ENCODE results near the gene GTF2IRD1.
"Not testable (repeated sequence)": the region's sequence is repeated elsewhere in the genome, so short reads cannot be mapped to it uniquely, and the experiment has no call there.

The GTF2IRD1 gene

DNA sequence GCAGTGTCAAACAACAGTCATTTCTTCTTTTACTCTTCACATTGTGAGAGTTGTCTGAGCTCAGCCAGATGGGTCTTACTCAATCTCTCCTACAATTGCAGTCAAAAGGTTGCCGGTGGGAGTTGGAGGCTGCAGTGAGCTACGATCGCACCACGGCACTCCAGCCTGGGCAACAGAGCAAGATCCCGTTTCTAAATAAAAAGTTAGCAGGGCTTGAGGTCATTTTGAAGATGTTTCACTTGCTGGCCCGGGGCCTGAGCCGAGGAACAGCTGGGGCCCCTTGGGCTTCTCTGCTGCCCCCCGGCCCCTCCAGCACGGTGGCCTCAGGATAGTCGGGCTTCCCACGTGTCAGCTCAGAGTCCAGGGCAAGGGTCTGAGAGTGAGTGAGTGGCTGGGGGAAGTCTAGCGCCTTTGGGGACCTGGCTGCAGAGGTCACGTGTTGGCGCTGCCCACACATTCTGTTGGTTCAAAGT lies 40.4 kb downstream of the GTF2IRD1 start:
- no peak for DNase-seq

DNA sequence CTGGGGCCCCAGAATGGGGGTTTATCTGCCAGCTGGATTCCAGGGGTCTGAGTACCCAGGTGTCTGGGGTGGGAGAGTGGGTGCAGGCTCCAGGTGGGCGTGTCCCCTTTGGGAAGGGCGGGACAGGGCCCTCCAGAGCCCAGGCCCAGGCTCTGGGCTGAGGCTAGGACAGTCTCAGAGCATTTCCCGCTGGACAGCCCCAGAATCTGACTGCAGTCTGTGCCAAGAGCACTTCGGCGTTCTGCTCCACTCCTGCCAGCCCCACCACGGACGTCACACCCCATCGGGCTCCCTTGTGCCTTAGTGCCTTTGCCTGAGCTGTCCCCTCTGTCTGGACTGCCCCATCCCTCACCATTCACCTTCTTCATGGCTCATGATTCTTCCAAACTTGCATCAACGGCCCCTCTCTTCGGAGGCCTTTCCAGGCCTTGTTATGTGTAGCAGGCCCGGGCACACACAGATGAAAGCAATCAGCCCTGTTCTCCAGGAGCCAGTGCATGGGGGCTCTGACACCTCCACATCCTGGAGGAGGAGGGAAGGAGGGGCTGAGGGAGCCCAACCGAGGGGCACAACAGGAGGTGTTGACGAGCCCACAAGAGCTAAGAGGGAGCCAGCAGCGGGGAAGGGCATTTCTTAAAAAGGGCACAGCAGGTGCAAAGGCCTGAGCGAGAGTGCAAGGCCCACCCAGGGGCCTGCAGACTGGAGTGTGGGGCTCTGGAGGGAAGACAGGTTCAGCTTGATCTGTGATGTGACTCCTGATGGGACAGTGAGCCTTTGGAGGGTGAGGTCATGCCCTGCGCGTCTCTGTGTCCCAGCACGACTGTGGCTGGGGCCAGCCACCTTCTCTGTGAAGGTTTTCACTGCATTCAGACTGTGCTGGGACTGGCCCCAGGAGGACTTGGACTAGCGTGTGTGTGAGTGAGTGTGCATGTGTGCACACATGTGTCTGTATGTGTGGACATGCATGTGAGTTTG lies 41.7 kb downstream of the GTF2IRD1 start:
- no peak for DNase-seq

DNA sequence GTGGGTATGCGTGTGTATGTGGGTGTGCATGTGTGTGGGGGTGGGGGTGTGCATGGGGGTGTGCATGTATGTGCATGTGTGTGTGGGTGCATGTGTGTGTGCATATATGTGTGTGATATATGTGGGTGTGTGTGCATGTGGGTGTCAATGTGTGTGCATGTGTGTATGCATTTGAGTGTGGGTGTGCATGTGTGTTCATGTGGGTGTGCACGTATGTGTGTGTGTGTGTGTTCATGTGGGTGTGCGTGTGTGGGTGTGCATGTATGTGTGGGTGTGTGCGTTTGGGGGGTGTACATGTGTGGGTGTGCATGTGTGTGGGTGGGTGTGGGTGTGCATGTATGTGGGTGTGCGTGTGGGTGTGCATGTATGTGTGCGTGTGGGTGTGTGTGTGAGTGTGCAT lies 42.6 kb downstream of the GTF2IRD1 start:
- DNase-seq = no peak

- DNase-seq = not testable (repeated sequence)
These were observed 43.1 kb downstream of the GTF2IRD1 start for GRCh38 chr7:74496773-74497172.

DNA sequence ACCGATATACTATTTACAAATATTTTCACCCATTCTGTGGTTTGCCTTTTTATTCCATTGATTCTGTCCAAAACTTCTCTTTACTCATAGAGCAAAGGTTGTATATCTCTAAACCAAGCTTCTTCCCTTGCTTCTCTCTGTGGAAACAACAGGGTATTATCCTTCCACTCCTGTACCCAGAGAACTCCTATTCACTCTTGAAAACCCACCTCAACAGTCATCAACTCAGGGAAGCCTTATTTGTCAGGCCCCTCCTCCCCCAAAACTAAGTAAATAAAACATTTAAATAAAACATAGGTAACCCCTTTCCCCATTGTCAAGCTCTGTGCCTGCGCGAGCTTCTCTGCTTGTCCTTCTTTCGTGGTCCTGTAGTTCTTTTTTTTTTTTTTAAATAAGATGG lies 44.6 kb downstream of the GTF2IRD1 start:
- DNase-seq = no peak

DNA sequence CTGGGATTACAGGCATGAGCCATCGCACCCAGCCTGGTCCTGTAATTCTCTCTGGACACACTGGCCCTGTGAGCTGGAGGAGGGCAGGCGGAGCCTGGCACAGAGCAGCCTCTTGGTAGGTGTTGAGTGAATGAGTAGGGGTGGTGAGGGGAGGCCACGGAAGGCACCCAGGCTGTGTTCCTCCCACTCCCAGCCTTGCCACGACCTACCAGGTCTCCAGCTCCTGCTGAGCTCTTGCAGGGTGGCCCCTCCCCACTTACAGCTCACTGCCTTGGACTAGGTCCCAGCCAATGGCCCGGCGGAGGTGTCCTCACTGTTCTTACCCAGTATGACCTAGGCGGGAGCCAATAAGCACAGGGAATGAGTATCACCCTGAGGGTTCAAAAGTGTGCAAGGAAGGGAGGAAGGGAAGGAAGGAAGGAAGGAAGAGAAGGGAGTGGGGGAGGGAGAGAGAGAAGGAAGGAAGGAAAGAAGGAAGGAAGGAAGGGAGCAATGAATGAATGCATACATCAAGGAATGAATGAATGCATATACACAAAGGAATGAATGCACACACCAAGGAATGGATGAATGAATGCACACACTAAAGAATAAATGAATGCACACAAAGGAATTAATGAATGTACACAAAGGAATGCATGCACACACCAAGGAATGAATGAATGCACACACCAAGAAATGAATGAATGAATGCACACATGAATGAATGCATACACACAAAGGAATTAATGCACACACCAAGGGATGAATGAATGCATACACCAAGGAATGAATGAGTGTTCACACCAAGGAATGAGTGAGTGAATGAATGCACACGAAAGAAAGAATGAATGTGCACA lies 45.5 kb downstream of the GTF2IRD1 start:
- no peak for DNase-seq

GRCh38 chr7:74499835-74500388 lies 46.2 kb downstream of the GTF2IRD1 start:
- DNase-seq = no peak

DNA sequence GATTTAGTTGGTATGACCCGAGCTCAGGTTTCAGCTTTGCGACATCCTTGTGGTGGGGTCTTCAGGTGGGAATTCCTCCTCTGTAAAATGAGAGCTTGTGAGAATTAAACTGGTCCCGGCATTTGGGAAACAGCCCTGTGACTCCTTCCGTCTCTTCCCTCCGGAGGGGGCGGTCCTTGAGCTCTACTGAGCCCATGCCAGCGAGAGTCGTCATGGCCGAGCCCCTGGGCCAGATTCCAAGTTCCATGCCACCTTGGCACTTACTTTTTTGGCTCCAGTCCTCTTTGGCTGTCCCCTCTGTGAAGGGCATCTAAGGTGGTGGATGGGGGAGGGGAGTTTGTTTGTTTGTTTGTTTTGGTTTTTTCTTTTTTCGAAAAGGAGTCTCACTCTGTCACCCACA lies 47.6 kb downstream of the GTF2IRD1 start:
- DNase-seq = no peak

DNA sequence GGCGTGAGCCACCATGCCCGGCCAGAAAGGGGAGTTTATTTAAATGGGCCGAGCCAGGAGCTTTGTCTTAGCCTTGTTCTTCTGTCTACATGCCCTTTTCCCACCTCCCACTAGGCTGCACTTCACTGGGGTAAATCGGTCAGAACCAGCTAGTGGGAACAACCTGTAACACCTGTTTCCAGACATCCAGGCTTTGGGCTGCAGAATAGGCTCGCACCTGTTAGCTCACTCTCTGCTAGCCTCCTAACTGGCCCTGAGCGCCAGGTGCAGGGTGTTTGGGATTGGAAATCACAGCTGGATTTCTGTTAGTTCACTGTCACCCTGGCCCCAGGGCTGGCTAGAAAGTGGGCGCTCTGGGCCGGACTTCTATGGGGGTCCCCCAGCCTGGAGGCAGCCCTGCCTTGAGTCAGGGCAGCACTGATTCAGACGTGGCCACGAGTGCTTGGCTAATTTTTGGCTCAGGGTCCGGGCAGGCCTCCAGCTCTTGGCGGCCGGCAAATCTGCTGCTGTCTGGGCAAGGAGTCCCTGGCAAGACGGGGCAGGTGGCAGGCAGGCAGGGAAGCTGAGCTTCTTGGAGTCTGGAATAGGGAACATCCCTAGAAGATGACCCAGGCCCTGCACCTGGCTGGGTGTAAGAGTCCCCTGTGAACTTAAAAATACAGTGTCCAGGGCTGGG lies 48.6 kb downstream of the GTF2IRD1 start:
- no peak for DNase-seq

GRCh38 chr7:74503061-74503460 lies 49.4 kb downstream of the GTF2IRD1 start:
- DNase-seq = no peak

DNA sequence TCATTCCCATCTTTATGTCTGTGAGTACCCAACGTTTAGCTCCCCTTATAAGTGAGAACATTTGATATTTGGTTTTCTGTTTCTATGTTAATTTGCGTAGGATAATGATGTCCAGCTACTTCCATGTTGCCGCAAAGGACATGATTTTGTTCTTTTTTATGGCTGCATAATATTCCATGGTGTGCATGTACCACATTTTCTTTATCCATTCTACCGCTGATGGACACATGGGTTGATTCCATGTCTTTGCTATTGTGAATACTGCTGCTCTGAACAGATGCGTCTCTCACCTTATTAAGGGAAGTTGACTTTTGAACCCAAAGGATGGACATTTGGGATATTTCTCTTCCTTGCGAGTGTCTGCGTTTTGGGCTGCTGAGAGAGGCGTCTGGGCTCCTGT lies 50.2 kb downstream of the GTF2IRD1 start:
- DNase-seq = no peak

- no peak for DNase-seq
These were observed 52.0 kb downstream of the GTF2IRD1 start for GRCh38 chr7:74505471-74506324.

DNA sequence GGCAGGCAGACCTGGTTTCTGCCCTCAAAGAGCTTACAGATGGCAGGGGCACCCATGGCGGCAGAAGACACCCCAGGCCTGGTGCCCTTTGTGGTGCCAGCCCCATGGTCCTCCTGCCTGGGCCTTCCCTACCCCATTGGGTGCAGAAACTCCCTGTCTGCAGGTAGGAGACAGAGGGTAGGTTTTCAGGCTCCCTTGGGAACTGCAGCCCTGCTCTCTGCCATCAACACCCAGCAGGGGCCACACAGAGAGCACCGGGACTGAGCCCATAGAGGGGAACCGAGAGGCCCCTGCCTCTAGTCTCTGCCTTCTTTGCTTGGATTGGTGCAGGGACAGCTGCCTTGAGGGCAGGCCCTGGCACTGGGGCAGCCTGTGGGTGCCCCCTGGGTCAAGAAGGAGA lies 52.6 kb downstream of the GTF2IRD1 start:
- DNase-seq = no peak

- DNase-seq = no peak
These were observed 54.0 kb downstream of the GTF2IRD1 start for GRCh38 chr7:74507538-74508319.

- DNase-seq = not testable (repeated sequence)
These were observed 55.7 kb downstream of the GTF2IRD1 start for GRCh38 chr7:74509453-74509852.

DNA sequence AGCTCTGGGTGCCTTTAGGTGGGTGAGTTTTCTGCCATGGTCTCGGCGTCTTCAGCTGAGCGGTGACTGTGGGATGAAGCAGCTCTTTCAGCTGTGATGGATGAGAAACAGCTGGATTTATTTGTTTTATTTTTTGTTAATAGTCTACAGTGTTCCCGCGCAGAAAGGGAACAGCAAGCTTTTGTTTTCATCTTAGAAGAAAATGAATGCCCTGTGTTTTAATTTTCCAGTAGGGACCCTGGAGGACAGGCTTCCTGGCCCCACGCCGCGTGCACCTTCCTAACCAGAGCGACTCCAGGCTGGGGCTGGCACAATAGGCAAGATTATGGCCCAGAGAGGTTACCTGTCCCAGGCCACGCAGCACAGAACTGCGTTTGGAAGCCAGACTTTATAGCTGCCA lies 57.6 kb downstream of the GTF2IRD1 start:
- DNase-seq = no peak

DNA sequence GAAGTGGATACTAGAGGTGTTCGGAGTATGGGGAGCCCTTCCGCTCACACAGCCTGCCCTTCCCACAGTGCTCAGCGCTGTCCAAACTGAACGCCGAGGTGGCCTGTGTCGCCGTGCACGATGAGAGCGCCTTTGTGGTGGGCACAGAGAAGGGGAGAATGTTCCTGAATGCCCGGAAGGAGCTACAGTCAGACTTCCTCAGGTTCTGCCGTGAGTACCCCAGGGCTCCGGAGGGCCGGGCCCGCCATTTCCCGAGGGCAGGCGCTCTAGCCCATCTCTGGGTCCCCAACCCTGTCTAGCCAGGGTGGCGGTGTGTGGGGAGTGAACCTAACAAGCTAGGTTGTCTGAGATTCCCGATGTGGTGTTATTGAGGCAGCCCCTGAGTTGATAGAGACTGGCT lies 59.1 kb downstream of the GTF2IRD1 start:
- DNase-seq = no peak

DNA sequence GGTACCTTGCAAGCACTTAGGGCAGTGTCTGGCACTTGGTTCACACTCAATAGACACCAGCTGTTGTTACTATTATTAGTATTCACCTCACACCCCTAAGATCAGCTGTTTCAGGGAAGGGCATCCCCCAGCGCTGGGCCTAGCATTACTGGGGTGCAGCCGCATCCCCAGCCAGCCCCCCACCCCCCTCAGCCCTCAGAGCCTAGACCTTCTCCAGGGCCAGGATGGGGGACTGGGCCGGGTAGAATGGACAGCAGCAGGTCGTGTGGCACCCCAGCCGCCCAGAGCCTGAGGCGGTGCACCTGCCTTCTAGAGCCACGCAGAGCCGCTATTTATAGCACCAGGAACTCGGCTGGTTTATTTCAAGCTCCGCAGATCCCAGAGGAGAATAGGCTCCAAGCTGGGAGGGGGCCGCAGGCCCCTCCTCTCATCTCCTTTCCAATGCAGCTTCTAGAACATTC lies 60.5 kb downstream of the GTF2IRD1 start:
- no peak for DNase-seq

DNA sequence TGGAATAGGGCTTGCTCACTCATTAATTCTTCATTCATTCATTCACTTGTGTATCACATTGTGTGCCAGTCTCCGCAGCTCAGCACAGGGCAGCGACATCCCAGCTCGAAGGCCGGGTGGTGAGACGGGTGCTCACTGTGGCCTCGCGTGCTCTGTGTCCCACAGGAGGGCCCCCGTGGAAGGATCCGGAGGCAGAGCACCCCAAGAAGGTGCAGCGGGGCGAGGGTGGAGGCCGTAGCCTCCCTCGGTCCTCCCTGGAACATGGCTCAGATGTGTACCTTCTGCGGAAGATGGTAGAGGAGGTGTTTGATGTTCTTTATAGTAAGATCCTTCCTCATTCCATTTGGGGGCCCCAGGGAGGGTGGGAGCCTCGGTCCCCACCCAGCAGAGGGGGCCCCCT lies 61.6 kb downstream of the GTF2IRD1 start:
- no peak for DNase-seq

- DNase-seq = no peak
These were observed 62.5 kb downstream of the GTF2IRD1 start for GRCh38 chr7:74516214-74516613.

DNA sequence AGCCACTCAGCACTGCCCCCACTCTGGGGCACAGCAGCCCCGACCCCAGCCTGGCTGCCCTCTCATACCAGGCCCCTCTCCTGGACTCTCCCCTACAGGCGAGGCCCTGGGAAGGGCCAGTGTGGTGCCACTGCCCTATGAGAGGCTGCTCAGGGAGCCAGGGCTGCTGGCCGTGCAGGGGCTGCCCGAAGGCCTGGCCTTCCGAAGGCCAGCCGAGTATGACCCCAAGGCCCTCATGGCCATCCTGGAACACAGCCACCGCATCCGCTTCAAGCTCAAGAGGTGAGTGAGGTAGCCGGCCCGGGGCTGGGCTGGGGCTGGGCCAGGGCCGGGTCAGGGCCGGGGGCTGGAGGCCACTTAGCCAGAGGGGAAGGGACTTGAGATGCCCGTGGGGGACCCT lies 64.3 kb downstream of the GTF2IRD1 start:
- no peak for DNase-seq
